IMR-90 (cell line): ENCODE results near the gene SPPL2B.

Experiments used
- CEBPB ChIP-seq: IDR thresholded peaks from 2 replicates; pipeline ENCODE4 v1.6.1; 2012; ENCODE audit warnings: low read depth, low read length, improper control_type of control experiment
- CHD1 ChIP-seq: IDR thresholded peaks from 2 replicates; pipeline ENCODE4 v1.6.1; 2012; ENCODE audit warnings: low read depth, low read length, improper control_type of control experiment
- NFE2L2 ChIP-seq: fragments of 150-350 bp; IDR thresholded peaks from 2 replicates; pipeline ENCODE4 v1.6.1; 2016; ENCODE audit warnings: low read depth, mild to moderate bottlenecking, low read length
- POLR2A ChIP-seq: IDR thresholded peaks from 2 replicates; pipeline ENCODE4 v1.6.1; 2012; ENCODE audit warnings: mild to moderate bottlenecking, low read depth, low read length
- RAD21 ChIP-seq: IDR thresholded peaks from 2 replicates; pipeline ENCODE4 v1.6.1; 2012; ENCODE audit warnings: low read length, improper control_type of control experiment
- RCOR1 ChIP-seq: IDR thresholded peaks from 2 replicates; pipeline ENCODE4 v1.6.1; 2012; ENCODE audit warnings: mild to moderate bottlenecking, low read length, improper control_type of control experiment; ENCODE audit not compliant: insufficient replicate concordance
- RFX5 ChIP-seq: IDR thresholded peaks from 2 replicates; pipeline ENCODE4 v1.8.0; 2012; ENCODE audit warnings: low read depth, mild to moderate bottlenecking, low read length, moderate library complexity
- TF ChIP-seq, protein P1 (sequence below): conservative IDR thresholded peaks from 2 replicates; pipeline ENCODE4 v1.5.1; 2012; ENCODE audit warnings: mild to moderate bottlenecking, low read depth, low read length, improper control_type of control experiment
- TF ChIP-seq, protein P2 (sequence below): fragments of 150-350 bp; IDR thresholded peaks from 2 replicates; pipeline ENCODE4 v1.6.1; 2017; ENCODE audit warnings: mild to moderate bottlenecking, antibody characterized with exemption, low read length, low read depth
- TF ChIP-seq, protein P3 (sequence below): fragments of 150-350 bp; IDR thresholded peaks from 2 replicates; pipeline ENCODE4 v1.6.1; 2016; ENCODE audit warnings: low read depth, mild to moderate bottlenecking, low read length, moderate library complexity, borderline replicate concordance

DNA sequence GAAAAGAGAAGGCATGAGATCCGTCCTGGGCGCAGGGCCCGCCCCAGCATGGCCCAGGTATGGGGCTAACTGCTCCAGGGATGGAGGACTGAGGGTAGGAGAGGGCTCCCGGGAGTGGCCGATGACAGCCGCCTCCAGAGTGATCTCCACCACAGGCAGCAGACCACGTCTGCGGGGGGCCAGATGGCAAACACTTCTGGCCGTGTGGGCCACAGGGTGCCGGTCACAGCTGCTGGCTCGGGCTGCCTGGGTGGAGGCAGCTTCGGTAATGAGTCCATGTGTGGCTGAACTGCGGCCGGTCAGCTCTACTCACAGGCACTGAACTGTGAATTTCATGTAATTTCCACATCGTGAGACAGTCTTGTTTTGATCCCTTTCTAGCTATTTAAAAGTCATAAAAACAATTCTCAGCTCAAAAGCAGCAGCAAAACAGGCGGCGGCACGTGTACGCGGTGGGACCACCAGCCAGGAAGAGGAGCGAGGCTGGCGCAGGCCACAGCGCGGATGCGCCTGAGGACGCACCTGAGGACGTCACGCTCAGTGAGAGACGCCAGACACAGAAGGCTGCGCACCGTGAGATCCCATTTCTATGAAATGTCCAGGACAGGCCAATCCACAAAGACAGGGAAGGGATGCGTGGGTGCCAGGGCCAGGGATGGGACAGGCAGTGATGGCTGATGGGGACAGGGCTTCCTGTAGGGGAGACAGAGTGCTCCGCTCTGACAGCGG lies 4.1 kb upstream of the SPPL2B start:
- TF ChIP-seq, protein P1, sequence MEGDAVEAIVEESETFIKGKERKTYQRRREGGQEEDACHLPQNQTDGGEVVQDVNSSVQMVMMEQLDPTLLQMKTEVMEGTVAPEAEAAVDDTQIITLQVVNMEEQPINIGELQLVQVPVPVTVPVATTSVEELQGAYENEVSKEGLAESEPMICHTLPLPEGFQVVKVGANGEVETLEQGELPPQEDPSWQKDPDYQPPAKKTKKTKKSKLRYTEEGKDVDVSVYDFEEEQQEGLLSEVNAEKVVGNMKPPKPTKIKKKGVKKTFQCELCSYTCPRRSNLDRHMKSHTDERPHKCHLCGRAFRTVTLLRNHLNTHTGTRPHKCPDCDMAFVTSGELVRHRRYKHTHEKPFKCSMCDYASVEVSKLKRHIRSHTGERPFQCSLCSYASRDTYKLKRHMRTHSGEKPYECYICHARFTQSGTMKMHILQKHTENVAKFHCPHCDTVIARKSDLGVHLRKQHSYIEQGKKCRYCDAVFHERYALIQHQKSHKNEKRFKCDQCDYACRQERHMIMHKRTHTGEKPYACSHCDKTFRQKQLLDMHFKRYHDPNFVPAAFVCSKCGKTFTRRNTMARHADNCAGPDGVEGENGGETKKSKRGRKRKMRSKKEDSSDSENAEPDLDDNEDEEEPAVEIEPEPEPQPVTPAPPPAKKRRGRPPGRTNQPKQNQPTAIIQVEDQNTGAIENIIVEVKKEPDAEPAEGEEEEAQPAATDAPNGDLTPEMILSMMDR: no peak
- TF ChIP-seq RCOR1 (no peak), CEBPB (no peak), POLR2A (no peak), CHD1 (no peak), RAD21 (no peak), RFX5 (no peak), NFE2L2 (no peak)
- TF ChIP-seq, protein P2, sequence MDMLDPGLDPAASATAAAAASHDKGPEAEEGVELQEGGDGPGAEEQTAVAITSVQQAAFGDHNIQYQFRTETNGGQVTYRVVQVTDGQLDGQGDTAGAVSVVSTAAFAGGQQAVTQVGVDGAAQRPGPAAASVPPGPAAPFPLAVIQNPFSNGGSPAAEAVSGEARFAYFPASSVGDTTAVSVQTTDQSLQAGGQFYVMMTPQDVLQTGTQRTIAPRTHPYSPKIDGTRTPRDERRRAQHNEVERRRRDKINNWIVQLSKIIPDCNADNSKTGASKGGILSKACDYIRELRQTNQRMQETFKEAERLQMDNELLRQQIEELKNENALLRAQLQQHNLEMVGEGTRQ: no peak
- TF ChIP-seq, protein P3, sequence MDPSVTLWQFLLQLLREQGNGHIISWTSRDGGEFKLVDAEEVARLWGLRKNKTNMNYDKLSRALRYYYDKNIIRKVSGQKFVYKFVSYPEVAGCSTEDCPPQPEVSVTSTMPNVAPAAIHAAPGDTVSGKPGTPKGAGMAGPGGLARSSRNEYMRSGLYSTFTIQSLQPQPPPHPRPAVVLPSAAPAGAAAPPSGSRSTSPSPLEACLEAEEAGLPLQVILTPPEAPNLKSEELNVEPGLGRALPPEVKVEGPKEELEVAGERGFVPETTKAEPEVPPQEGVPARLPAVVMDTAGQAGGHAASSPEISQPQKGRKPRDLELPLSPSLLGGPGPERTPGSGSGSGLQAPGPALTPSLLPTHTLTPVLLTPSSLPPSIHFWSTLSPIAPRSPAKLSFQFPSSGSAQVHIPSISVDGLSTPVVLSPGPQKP: no peak
